ENCODE data around the gene CYP20A1.
A peak's percentile ranks its signal among the peaks of the same experiment; 100 is the strongest.
"Not testable (repeated sequence)": the region's sequence is repeated elsewhere in the genome, so short reads cannot be mapped to it uniquely, and the experiment has no call there.

The CYP20A1 gene

GRCh38 chr2:203209538-203209937 is 29.3 kb upstream of the CYP20A1 start:
- no peak for DNase-seq (ENCODE audit: low spot score)
- in situ Hi-C loops (cut with MboI; ENCODE audit: low pct_unique_long_range_greater_than_20kb, low sequenced_read_pairs, unreplicated experiment): no loop called here

GRCh38 chr2:203225423-203226039 is 13.3 kb upstream of the CYP20A1 start:
- DNase-seq (ENCODE audit: low spot score): no peak
- TF ChIP-seq, protein P1, sequence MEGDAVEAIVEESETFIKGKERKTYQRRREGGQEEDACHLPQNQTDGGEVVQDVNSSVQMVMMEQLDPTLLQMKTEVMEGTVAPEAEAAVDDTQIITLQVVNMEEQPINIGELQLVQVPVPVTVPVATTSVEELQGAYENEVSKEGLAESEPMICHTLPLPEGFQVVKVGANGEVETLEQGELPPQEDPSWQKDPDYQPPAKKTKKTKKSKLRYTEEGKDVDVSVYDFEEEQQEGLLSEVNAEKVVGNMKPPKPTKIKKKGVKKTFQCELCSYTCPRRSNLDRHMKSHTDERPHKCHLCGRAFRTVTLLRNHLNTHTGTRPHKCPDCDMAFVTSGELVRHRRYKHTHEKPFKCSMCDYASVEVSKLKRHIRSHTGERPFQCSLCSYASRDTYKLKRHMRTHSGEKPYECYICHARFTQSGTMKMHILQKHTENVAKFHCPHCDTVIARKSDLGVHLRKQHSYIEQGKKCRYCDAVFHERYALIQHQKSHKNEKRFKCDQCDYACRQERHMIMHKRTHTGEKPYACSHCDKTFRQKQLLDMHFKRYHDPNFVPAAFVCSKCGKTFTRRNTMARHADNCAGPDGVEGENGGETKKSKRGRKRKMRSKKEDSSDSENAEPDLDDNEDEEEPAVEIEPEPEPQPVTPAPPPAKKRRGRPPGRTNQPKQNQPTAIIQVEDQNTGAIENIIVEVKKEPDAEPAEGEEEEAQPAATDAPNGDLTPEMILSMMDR (IDR thresholded peaks at IDR 0.05; ENCODE audit: extremely low read depth, insufficient read depth, missing control alignments): peak; percentile 63
- in situ Hi-C loops (cut with MboI; ENCODE audit: low pct_unique_long_range_greater_than_20kb, low sequenced_read_pairs, unreplicated experiment): no loop called here

More at GRCh38 chr2:203209538-203209937, 29.3 kb upstream of the CYP20A1 start:
- TF ChIP-seq, protein P1 (IDR thresholded peaks at IDR 0.05; ENCODE audit: extremely low read depth, insufficient read depth, missing control alignments): no peak

DNA sequence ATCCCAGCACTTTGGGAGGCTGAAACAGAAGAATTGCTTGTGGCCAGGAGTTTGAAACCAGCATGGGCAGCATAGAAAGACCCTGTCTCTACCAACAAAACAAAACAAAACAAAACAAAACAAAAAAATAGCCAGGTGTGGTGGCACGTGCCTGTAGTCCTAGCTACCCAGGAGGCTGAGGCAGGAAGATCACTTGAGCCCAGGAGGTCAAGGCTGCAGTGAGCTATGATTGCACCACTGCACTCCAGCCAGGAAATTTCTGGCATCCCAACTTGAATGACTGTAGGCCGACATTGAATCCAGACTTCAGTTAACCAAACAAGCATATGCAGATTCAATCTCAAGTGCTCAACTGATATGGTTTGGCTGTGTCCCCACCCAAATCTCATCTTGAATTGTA is 9.1 kb upstream of the CYP20A1 start:
- DNase-seq (ENCODE audit: low spot score); in situ Hi-C loops (cut with MboI; ENCODE audit: low pct_unique_long_range_greater_than_20kb, low sequenced_read_pairs, unreplicated experiment): not testable (repeated sequence)

DNA sequence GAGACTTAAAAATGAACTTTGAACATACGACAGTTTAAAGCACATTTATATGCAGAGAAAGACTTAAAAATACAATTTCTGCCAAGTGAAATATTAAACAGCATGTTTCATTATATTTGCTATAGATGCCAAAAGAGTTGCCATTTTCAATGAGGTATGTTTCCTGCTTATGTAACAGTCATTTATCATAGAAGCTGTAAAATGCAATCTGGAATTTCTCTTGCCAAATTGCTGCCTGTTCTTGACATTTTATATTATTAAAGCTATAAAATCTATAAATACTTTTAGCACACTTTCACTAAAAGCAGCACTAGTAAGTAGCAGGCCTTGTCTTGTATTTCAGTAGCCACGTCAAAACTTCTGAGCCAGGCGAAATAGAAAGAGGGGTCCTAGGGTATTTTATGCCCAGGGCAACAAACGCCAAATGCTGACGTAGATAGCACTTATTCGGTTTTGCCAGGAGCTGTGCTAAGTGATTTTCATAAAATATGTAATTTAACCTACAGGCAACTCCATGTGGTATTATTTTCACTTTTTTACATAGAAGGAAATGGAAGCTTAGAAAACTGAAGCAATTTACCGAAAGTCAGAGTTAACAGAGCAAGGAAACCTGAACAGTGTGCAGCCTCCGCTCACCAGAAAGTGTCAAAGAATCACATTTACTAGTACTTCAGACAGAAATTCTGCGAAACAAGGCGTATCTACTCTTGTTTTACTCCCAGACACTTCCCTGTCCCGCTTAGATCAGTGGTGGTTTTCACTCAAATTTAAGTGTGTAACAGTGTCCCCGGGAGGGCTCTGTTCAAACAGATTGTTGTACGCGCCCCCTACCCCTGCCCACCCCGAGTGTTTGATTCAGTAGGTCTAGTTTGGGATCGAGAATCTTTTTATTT is 1.2 kb upstream of the CYP20A1 start:
- DNase-seq (ENCODE audit: low spot score): no peak
- TF ChIP-seq, protein P1 (IDR thresholded peaks at IDR 0.05; ENCODE audit: extremely low read depth, insufficient read depth, missing control alignments): no peak
- in situ Hi-C loops (cut with MboI; ENCODE audit: low pct_unique_long_range_greater_than_20kb, low sequenced_read_pairs, unreplicated experiment): no loop called here

- DNase-seq (ENCODE audit: low spot score): no peak
- in situ Hi-C loops (cut with MboI; ENCODE audit: low pct_unique_long_range_greater_than_20kb, low sequenced_read_pairs, unreplicated experiment): no loop called here
- TF ChIP-seq, protein P1 (IDR thresholded peaks at IDR 0.05; ENCODE audit: extremely low read depth, insufficient read depth, missing control alignments): no peak
Measured at GRCh38 chr2:203238292-203238703, 520 bp upstream of the CYP20A1 start.

DNA sequence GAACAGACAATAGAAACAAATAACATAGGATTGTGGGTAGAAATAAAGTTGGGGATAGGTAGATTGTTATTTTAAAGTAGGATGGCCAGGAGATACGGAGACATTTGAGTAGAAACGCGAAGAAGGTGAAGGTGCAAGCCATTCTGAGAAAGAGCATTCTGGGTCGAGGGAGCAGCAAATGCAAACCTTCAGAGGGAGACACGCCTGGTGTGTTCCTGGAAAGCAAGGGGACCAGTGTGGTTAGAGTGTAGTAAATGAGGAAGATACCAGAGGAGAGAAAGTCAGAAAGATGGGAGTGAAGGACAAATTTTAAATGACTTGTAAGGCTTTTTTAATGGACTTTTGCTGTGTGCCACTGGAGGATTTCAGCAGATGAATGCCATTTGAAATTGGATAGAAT is 1.7 kb downstream of the CYP20A1 start:
- TF ChIP-seq, protein P1 (IDR thresholded peaks at IDR 0.05; ENCODE audit: extremely low read depth, insufficient read depth, missing control alignments): no peak
- in situ Hi-C loops (cut with MboI; ENCODE audit: low pct_unique_long_range_greater_than_20kb, low sequenced_read_pairs, unreplicated experiment): no loop called here
- DNase-seq (ENCODE audit: low spot score): no peak

DNA sequence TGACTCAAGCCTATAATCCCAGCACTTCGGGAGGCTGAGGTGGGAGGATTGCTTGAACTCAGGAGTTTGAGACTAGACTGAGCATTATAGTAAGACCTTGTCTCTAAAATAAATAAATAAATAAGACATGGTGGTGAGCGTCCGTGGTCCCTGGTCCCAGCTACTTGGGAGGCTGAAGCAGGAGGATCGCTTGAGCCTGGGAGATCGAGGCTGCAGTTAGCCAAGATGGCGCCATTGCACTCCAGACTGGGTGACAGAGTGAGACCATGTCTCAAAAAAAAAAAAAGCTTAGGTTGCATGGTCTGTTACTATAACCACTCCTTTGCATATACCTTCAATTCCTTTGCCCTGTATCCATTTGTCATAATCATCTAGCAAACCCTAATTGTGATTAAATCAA is 3.7 kb downstream of the CYP20A1 start:
- TF ChIP-seq, protein P1 (IDR thresholded peaks at IDR 0.05; ENCODE audit: extremely low read depth, insufficient read depth, missing control alignments): no peak
- in situ Hi-C loops (cut with MboI; ENCODE audit: low pct_unique_long_range_greater_than_20kb, low sequenced_read_pairs, unreplicated experiment): no loop called here
- DNase-seq (ENCODE audit: low spot score): no peak

All from GM13977 (cell line).